ENCODE data around the gene PYGM. TPM values are rescaled to one million over a fixed set of nuclear protein-coding genes. Genes with fewer than 3 reads are reported as not detected.

The PYGM gene
- total and polyA plus RNA-seq, 2 of the 13 experiments (the other 11 are each of a cell fraction or from before 2014, with no cell fraction given) = 0.11 to 0.12 TPM

DNA sequence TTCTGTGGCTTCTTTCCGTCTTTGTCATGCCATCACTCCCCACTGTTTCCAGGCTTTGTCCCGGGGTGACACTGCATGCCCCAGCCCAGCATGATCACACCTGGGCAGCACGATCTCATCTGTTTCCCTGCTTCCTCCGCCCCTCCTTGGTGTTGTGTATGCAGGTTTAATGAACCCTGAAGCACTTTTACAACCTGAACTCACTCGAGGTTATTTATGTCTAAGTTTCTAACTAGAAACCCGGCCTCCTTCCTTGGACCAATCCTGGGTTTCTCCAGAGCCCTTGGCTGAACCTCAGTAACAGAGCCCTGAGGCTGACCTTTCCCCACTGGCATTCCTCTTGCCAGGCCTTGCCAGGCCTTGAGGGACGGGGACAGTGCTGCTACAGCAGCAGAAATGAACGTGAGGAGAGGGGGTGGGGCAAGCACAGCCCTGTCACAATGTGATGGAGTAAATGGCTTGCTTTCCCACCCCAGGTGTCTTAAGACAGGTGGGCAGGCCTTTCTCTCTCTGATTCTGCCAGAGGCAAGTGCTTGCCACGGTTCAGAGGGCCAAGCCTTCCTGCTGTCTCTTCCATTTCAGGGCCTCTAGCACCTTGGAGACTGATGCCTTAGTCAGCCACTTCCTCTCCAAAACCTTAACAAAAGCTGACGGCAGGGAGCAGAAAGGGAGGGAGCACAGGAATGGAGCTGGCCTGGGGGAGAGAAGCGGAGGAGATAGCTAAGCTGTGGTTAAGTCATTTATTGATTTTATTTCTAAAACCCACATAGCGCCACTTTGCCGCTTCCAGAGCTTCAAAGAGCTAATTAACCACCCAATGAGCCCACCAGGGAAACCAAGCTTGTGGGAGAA lies 3.1 kb upstream of the PYGM start (continued):
- TF ChIP-seq POLR2AphosphoS5 (IDR thresholded peaks at IDR 0.05; ENCODE audit: low read depth, low read length) = peak; percentile 21
- TF ChIP-seq, protein P1, sequence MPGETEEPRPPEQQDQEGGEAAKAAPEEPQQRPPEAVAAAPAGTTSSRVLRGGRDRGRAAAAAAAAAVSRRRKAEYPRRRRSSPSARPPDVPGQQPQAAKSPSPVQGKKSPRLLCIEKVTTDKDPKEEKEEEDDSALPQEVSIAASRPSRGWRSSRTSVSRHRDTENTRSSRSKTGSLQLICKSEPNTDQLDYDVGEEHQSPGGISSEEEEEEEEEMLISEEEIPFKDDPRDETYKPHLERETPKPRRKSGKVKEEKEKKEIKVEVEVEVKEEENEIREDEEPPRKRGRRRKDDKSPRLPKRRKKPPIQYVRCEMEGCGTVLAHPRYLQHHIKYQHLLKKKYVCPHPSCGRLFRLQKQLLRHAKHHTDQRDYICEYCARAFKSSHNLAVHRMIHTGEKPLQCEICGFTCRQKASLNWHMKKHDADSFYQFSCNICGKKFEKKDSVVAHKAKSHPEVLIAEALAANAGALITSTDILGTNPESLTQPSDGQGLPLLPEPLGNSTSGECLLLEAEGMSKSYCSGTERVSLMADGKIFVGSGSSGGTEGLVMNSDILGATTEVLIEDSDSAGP (CRISPR knock-in tag; IDR thresholded peaks at IDR 0.05; ENCODE audit: borderline replicate concordance) = 0 out of 2 replicates have a peak, but pooled peaks have one; percentile 18

DNA sequence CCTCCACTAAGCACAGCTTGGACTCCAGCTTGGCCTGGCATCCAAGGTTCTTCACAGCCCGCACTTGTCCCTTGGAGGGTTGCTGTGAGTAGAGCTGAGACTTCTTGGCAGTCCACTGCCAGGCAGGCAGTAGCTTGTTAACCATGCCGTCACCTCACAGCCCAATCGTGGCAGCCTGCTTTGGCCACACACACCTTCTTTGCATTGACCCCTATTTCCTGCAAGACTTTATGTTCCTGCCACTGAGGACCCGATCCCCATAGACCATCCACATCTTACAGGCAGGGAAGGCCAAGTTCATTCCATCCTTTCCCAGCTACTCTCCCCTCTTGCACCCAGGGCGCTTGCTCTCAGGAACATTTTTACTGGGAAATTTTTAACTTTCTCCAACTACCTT lies 2.5 kb upstream of the PYGM start:
- H3K9me3 ChIP-seq (ENCODE audit: low read length) = no peaks in the 10 kb centered on the region
- no peak for FAIRE-seq
- BruUV-seq (replicated peaks) = TSS peak; percentile 38
- H2AFZ ChIP-seq (ENCODE audit: low read length) = no peak overlapping the region
- peaks cover 22 to 38% of the 10 kb centered on the region in 2 experiments for H3K36me3 ChIP-seq (replicated peaks in 1 of 2; ENCODE audit: control insufficient read depth in 1 of 2, insufficient read depth in 2 of 2, low read length in 2 of 2)
- H3K4me1 ChIP-seq (ENCODE audit: insufficient read depth, low read length) = peaks cover 27% of the 10 kb centered on the region
- H3K79me2 ChIP-seq (ENCODE audit: insufficient read depth, low read length) = peaks cover 3% of the 10 kb centered on the region
- no peak for ATAC-seq
- no peak overlapping the region for H3K4me3 ChIP-seq (replicated peaks in 1 of 3; ENCODE audit: insufficient read depth in 1 of 3, low read depth in 2 of 3, low read length in 3 of 3)
- DNase-seq (ENCODE audit: low spot score) = no peak
- ChIA-PET CTCF (ENCODE audit: low intra/inter-chr PET ratio, low total read pairs) (no interaction called here), POLR2A (interaction anchor here (1.4 to 3.8 kb wide), 2 partner anchors 16 to 59 kb away, joined by 3 to 23 read pairs; partner anchors contain the start of gene SF1)
- intact Hi-C loops (cut with micrococcal nuclease; ENCODE audit: unreplicated experiment) (no loop called here), in situ Hi-C loops (cut with HindIII; ENCODE audit: extremely low pct_ligation_motif_present, low pct_unique_long_range_greater_than_20kb) (no loop called here)
- WGBS (ENCODE audit: low lambda C conversion rate) = 80% methylated on average over 5 of the region's 5 CpGs
- H3K9ac ChIP-seq (ENCODE audit: insufficient read depth, low read depth, low read length) = no peak overlapping the region
- no peak overlapping the region for H3K4me2 ChIP-seq (ENCODE audit: low read depth, low read length)
- peaks cover 43% of the 10 kb centered on the region for H4K20me1 ChIP-seq (ENCODE audit: insufficient read depth, low read length)
- H3K27ac ChIP-seq (ENCODE audit: extremely low read length, insufficient read depth, low read length) = no peak overlapping the region
- H3K27me3 ChIP-seq (ENCODE audit: control insufficient read depth in 1 of 2, insufficient read depth in 2 of 2, low read length in 2 of 2) = peaks cover 0 to 4% of the 10 kb centered on the region in 2 experiments; a peak in 1 of 5 replicates
- peak in 1 of 2 experiments; percentile 52; a peak in 1 of 4 replicates for TF ChIP-seq POLR2A (IDR thresholded peaks at IDR 0.05; ENCODE audit: insufficient read depth in 1 of 2, low read depth in 2 of 2, low read length in 2 of 2)
- TF ChIP-seq AGO2 (optimal IDR thresholded peaks at IDR 0.05; ENCODE audit: low read depth, low read length) = peak; percentile 60
- no peak for TF ChIP-seq IRX3 (CRISPR knock-in tag; IDR thresholded peaks at IDR 0.05; ENCODE audit: borderline replicate concordance, low read depth)
- peak; percentile 61 for TF ChIP-seq POLR2G (IDR thresholded peaks at IDR 0.05; ENCODE audit: low read depth, low read length)
- TF ChIP-seq AGO1 (IDR thresholded peaks at IDR 0.05; ENCODE audit: low read depth, low read length, poor library complexity, severe bottlenecking) = peak; percentile 30
- 0 out of 2 replicates have a peak, but pooled peaks have one; percentile 37 for TF ChIP-seq CBX5 (CRISPR knock-in tag; IDR thresholded peaks at IDR 0.05; ENCODE audit: borderline replicate concordance)
- peak; percentile 87; the same call in 1 of the 2 replicates for TF ChIP-seq POLR2AphosphoS2 (IDR thresholded peaks at IDR 0.05; ENCODE audit: low read depth, low read length)
- peak; percentile 85 for TF ChIP-seq PAF1 (CRISPR knock-in tag; IDR thresholded peaks at IDR 0.05)
- peak; percentile 61; the same call in 1 of the 2 replicates for TF ChIP-seq AKAP8 (CRISPR knock-in tag; IDR thresholded peaks at IDR 0.05)
- no peak for TF ChIP-seq ZNF24 (IDR thresholded peaks at IDR 0.05)
- TF ChIP-seq MLLT10 (CRISPR knock-in tag; IDR thresholded peaks at IDR 0.05) = no peak
- TF ChIP-seq, protein P1 (CRISPR knock-in tag; IDR thresholded peaks at IDR 0.05; ENCODE audit: borderline replicate concordance) = 0 out of 2 replicates have a peak, but pooled peaks have one; percentile 34
- no peak for TF ChIP-seq ZNF354B (CRISPR knock-in tag; IDR thresholded peaks at IDR 0.05)
- TF ChIP-seq RBFOX2 (IDR thresholded peaks at IDR 0.05; ENCODE audit: low read depth, low read length) = 0 out of 2 replicates have a peak, but pooled peaks have one; percentile 0
- peak; percentile 83 for TF ChIP-seq RBM22 (optimal IDR thresholded peaks at IDR 0.05; ENCODE audit: low read length)
- TF ChIP-seq, protein P2, sequence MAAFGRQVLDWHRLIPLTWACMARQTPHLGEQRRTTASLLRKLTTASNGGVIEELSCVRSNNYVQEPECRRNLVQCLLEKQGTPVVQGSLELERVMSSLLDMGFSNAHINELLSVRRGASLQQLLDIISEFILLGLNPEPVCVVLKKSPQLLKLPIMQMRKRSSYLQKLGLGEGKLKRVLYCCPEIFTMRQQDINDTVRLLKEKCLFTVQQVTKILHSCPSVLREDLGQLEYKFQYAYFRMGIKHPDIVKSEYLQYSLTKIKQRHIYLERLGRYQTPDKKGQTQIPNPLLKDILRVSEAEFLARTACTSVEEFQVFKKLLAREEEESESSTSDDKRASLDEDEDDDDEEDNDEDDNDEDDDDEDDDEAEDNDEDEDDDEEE (CRISPR knock-in tag; IDR thresholded peaks at IDR 0.05) = no peak
- no peak for TF ChIP-seq XRCC5 (optimal IDR thresholded peaks at IDR 0.05; ENCODE audit: low read length)
- TF ChIP-seq ZNF619 (CRISPR knock-in tag; IDR thresholded peaks at IDR 0.05) = no peak

All from HepG2 (cell line).